ENCODE data around the gene DNAJC5.

DNA sequence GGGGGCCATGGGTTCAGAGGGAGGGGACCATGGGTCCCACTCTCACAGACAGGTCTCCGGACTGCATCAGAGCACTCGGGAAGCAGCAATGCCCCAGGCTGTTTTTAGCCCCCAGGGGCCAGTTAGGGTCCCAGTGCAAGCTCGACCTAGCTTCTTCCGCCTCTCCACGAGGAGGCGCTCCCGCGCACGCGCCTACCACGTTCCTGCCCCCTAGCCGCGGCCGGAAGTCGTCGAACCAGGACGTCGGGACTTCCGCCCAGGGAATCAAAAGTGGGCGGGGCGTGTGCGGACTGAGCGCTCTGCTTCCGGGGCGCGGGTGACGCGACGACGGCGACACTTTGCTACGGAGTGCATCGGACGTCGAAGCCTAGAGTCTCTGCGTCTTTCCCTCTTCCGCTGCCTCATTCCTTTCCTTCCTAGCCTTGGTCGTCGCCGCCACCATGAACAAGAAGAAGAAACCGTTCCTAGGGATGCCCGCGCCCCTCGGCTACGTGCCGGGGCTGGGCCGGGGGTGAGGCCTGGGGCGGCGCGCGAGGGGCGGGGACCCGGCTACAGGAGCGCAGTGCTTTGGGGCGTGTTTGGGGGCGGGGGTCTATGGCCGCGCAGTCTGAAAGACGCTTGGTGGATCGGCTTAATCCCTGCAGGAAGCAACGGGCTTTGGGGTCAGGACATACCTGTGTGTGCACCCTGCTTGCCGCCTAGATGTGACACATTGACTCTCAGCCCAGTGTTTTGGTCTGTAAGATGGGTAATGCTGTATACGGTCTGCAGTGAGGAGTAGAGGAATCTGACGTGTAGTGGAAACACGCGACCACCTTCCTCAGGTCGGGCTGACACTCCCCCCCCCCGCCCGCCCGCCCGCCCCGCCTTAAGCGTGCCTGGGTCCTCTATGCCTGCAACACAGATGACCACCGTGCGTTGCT, 86.1 kb downstream of the DNAJC5 start, which contains the start of gene PRPF6:
- TF ChIP-seq CTCF (IDR thresholded peaks at IDR 0.05) (peak; percentile 60), KAT7 (CRISPR knock-in tag; IDR thresholded peaks at IDR 0.05; ENCODE audit: borderline replicate concordance) (no peak), SMAD3 (CRISPR knock-in tag; IDR thresholded peaks at IDR 0.05; ENCODE audit: borderline replicate concordance) (peak; percentile 81; the same call in 1 of the 2 replicates), NR3C1 (CRISPR knock-in tag; conservative IDR thresholded peaks at IDR 0.05; ENCODE audit: low read depth) (no peak), PRDM15 (CRISPR knock-in tag; IDR thresholded peaks at IDR 0.05) (no peak), MAX (CRISPR knock-in tag; IDR thresholded peaks at IDR 0.05) (peak; percentile 96), SP1 (CRISPR knock-in tag; conservative IDR thresholded peaks at IDR 0.05) (peak; percentile 100), MXD4 (CRISPR knock-in tag; IDR thresholded peaks at IDR 0.05; ENCODE audit: borderline replicate concordance) (no peak), NFYB (CRISPR knock-in tag; conservative IDR thresholded peaks at IDR 0.05; ENCODE audit: low read depth) (no peak)
- TF ChIP-seq, protein P1, sequence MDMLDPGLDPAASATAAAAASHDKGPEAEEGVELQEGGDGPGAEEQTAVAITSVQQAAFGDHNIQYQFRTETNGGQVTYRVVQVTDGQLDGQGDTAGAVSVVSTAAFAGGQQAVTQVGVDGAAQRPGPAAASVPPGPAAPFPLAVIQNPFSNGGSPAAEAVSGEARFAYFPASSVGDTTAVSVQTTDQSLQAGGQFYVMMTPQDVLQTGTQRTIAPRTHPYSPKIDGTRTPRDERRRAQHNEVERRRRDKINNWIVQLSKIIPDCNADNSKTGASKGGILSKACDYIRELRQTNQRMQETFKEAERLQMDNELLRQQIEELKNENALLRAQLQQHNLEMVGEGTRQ (CRISPR knock-in tag; IDR thresholded peaks at IDR 0.05): peak; percentile 44
- TF ChIP-seq, protein P2, sequence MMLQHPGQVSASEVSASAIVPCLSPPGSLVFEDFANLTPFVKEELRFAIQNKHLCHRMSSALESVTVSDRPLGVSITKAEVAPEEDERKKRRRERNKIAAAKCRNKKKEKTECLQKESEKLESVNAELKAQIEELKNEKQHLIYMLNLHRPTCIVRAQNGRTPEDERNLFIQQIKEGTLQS (CRISPR knock-in tag; conservative IDR thresholded peaks at IDR 0.05): no peak
